ENCODE measurements around the gene LRP10.

The LRP10 gene

GRCh38 chr14:22837114-22837749 lies 34.3 kb upstream of the LRP10 start:
- H3K9ac ChIP-seq (ENCODE audit: low read depth, low read length) = peak overlapping the region; percentile 83
- H3K9me3 ChIP-seq (ENCODE audit: control insufficient read depth, insufficient read depth, low read length) = no peaks in the 10 kb centered on the region
- peaks cover 10% of the 10 kb centered on the region for H3K4me1 ChIP-seq (ENCODE audit: control insufficient read depth, insufficient read depth, low read length)
- H3K4me3 ChIP-seq (ENCODE audit: low read depth, low read length) = peak overlapping the region; percentile 83
- no peaks in the 10 kb centered on the region for H3K27me3 ChIP-seq (ENCODE audit: control insufficient read depth, insufficient read depth, low read length)
- H3K36me3 ChIP-seq (ENCODE audit: control insufficient read depth, insufficient read depth, low read length) = peaks cover 17% of the 10 kb centered on the region

GRCh38 chr14:22837750-22838538 lies 33.6 kb upstream of the LRP10 start:
- Histone ChIP-seq H3K4me3 (ENCODE audit: low read depth, low read length) (peak overlapping the region; percentile 83), H3K27me3 (ENCODE audit: control insufficient read depth, insufficient read depth, low read length) (no peaks in the 10 kb centered on the region), H3K36me3 (ENCODE audit: control insufficient read depth, insufficient read depth, low read length) (peaks cover 17% of the 10 kb centered on the region), H3K4me1 (ENCODE audit: control insufficient read depth, insufficient read depth, low read length) (peaks cover 10% of the 10 kb centered on the region), H3K9ac (ENCODE audit: low read depth, low read length) (peak overlapping the region; percentile 83), H3K9me3 (ENCODE audit: control insufficient read depth, insufficient read depth, low read length) (no peaks in the 10 kb centered on the region)

- H3K4me3 ChIP-seq (ENCODE audit: low read depth, low read length) = peak overlapping the region; percentile 83
- H3K9me3 ChIP-seq (ENCODE audit: control insufficient read depth, insufficient read depth, low read length) = no peaks in the 10 kb centered on the region
- no peaks in the 10 kb centered on the region for H3K27me3 ChIP-seq (ENCODE audit: control insufficient read depth, insufficient read depth, low read length)
- H3K36me3 ChIP-seq (ENCODE audit: control insufficient read depth, insufficient read depth, low read length) = peaks cover 14% of the 10 kb centered on the region
- H3K4me1 ChIP-seq (ENCODE audit: control insufficient read depth, insufficient read depth, low read length) = peaks cover 10% of the 10 kb centered on the region
- H3K9ac ChIP-seq (ENCODE audit: low read depth, low read length) = peak overlapping the region; percentile 4
These were observed 32.9 kb upstream of the LRP10 start for GRCh38 chr14:22838631-22839041.

- Histone ChIP-seq H3K36me3 (ENCODE audit: control insufficient read depth, insufficient read depth, low read length) (peaks cover 8% of the 10 kb centered on the region), H3K27me3 (ENCODE audit: control insufficient read depth, insufficient read depth, low read length) (no peaks in the 10 kb centered on the region), H3K9me3 (ENCODE audit: control insufficient read depth, insufficient read depth, low read length) (no peaks in the 10 kb centered on the region), H3K4me1 (ENCODE audit: control insufficient read depth, insufficient read depth, low read length) (peaks cover 10% of the 10 kb centered on the region), H3K4me3 (ENCODE audit: low read depth, low read length) (no peak overlapping the region), H3K9ac (ENCODE audit: low read depth, low read length) (no peak overlapping the region)
These were observed 32.3 kb upstream of the LRP10 start for GRCh38 chr14:22839159-22839779.

- Histone ChIP-seq H3K9ac (ENCODE audit: low read depth, low read length) (no peak overlapping the region), H3K36me3 (ENCODE audit: control insufficient read depth, insufficient read depth, low read length) (peaks cover 14% of the 10 kb centered on the region)
These were observed 30.2 kb upstream of the LRP10 start for GRCh38 chr14:22841311-22841710.

GRCh38 chr14:22841769-22842168 lies 29.8 kb upstream of the LRP10 start:
- Histone ChIP-seq H3K4me3 (ENCODE audit: low read depth, low read length) (no peak overlapping the region), H3K9ac (ENCODE audit: low read depth, low read length) (no peak overlapping the region), H3K9me3 (ENCODE audit: control insufficient read depth, insufficient read depth, low read length) (no peaks in the 10 kb centered on the region), H3K27me3 (ENCODE audit: control insufficient read depth, insufficient read depth, low read length) (no peaks in the 10 kb centered on the region), H3K4me1 (ENCODE audit: control insufficient read depth, insufficient read depth, low read length) (peaks cover 10% of the 10 kb centered on the region), H3K36me3 (ENCODE audit: control insufficient read depth, insufficient read depth, low read length) (peaks cover 14% of the 10 kb centered on the region)

More at GRCh38 chr14:22841311-22841710, 30.2 kb upstream of the LRP10 start:
- H3K27me3 ChIP-seq (ENCODE audit: control insufficient read depth, insufficient read depth, low read length) = no peaks in the 10 kb centered on the region
- H3K4me1 ChIP-seq (ENCODE audit: control insufficient read depth, insufficient read depth, low read length) = peaks cover 10% of the 10 kb centered on the region
- no peak overlapping the region for H3K4me3 ChIP-seq (ENCODE audit: low read depth, low read length)
- no peaks in the 10 kb centered on the region for H3K9me3 ChIP-seq (ENCODE audit: control insufficient read depth, insufficient read depth, low read length)

- no peak overlapping the region for H3K4me3 ChIP-seq (ENCODE audit: low read depth, low read length)
- H3K27me3 ChIP-seq (ENCODE audit: control insufficient read depth, insufficient read depth, low read length) = no peaks in the 10 kb centered on the region
- no peaks in the 10 kb centered on the region for H3K9me3 ChIP-seq (ENCODE audit: control insufficient read depth, insufficient read depth, low read length)
- H3K4me1 ChIP-seq (ENCODE audit: control insufficient read depth, insufficient read depth, low read length) = peaks cover 10% of the 10 kb centered on the region
- peaks cover 14% of the 10 kb centered on the region for H3K36me3 ChIP-seq (ENCODE audit: control insufficient read depth, insufficient read depth, low read length)
- H3K9ac ChIP-seq (ENCODE audit: low read depth, low read length) = no peak overlapping the region
These were observed 29.1 kb upstream of the LRP10 start for GRCh38 chr14:22842211-22843122.

GRCh38 chr14:22843123-22843925 lies 28.2 kb upstream of the LRP10 start:
- no peaks in the 10 kb centered on the region for H3K27me3 ChIP-seq (ENCODE audit: control insufficient read depth, insufficient read depth, low read length)
- no peaks in the 10 kb centered on the region for H3K9me3 ChIP-seq (ENCODE audit: control insufficient read depth, insufficient read depth, low read length)
- H3K36me3 ChIP-seq (ENCODE audit: control insufficient read depth, insufficient read depth, low read length) = peaks cover 14% of the 10 kb centered on the region
- no peak overlapping the region for H3K4me3 ChIP-seq (ENCODE audit: low read depth, low read length)
- no peak overlapping the region for H3K9ac ChIP-seq (ENCODE audit: low read depth, low read length)
- peaks cover 15% of the 10 kb centered on the region for H3K4me1 ChIP-seq (ENCODE audit: control insufficient read depth, insufficient read depth, low read length)

- no peaks in the 10 kb centered on the region for H3K9me3 ChIP-seq (ENCODE audit: control insufficient read depth, insufficient read depth, low read length)
- H3K9ac ChIP-seq (ENCODE audit: low read depth, low read length) = no peak overlapping the region
- H3K4me1 ChIP-seq (ENCODE audit: control insufficient read depth, insufficient read depth, low read length) = peaks cover 11% of the 10 kb centered on the region
- no peaks in the 10 kb centered on the region for H3K27me3 ChIP-seq (ENCODE audit: control insufficient read depth, insufficient read depth, low read length)
- H3K4me3 ChIP-seq (ENCODE audit: low read depth, low read length) = no peak overlapping the region
- H3K36me3 ChIP-seq (ENCODE audit: control insufficient read depth, insufficient read depth, low read length) = peaks cover 14% of the 10 kb centered on the region
These were observed 27.1 kb upstream of the LRP10 start for GRCh38 chr14:22844221-22845102.

- Histone ChIP-seq H3K27me3 (ENCODE audit: control insufficient read depth, insufficient read depth, low read length) (no peaks in the 10 kb centered on the region), H3K9me3 (ENCODE audit: control insufficient read depth, insufficient read depth, low read length) (no peaks in the 10 kb centered on the region), H3K9ac (ENCODE audit: low read depth, low read length) (no peak overlapping the region), H3K4me1 (ENCODE audit: control insufficient read depth, insufficient read depth, low read length) (peaks cover 11% of the 10 kb centered on the region), H3K36me3 (ENCODE audit: control insufficient read depth, insufficient read depth, low read length) (peaks cover 14% of the 10 kb centered on the region), H3K4me3 (ENCODE audit: low read depth, low read length) (no peak overlapping the region)
These were observed 26.5 kb upstream of the LRP10 start for GRCh38 chr14:22845103-22845394.

Data from iPS-15b (cell line).